NT2/D1 (cell line): Measurements from ENCODE around the gene LRMDA.

Experiments used
- SUZ12 ChIP-seq: IDR thresholded peaks from 2 replicates; pipeline ENCODE4 v1.6.1; 2011; ENCODE audit not compliant: insufficient read length, insufficient read depth; ENCODE audit errors: extremely low read depth
- YY1 ChIP-seq: IDR thresholded peaks from 2 replicates; pipeline ENCODE4 v1.6.1; 2011; ENCODE audit not compliant: insufficient read length, insufficient read depth
- ZNF274 ChIP-seq: IDR thresholded peaks from 2 replicates; pipeline ENCODE4 v1.6.1; 2011; ENCODE audit warnings: mild to moderate bottlenecking, low read depth, low read length

DNA sequence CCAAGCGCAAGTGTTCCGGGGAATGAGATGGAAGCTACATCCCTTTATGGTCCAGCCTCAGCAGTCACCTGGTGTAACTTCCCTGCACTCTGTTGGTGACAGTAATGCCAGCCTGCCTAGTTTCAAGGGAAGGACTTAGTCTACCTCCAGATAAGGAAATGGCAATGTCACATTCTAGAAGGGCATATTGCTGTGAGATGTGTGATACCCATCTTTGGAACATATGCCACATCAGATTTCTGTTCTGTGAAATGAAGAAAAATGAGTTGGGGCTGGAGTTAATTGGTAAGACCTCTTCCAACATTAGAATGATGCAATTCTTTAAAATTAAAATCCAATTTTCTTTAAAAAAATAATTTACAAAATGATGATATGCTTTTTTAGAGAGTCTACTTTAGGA, 212.0 kb downstream of the LRMDA start:
- TF ChIP-seq ZNF274: no peak
- TF ChIP-seq YY1: no peak
- no peak for TF ChIP-seq SUZ12
